Activated B cell treated with CpG ODN at 0.5 μM for 24 hours (primary cell): ENCODE results near the gene NBEAL2. TPM values are rescaled to one million over a fixed set of nuclear protein-coding genes. Genes with fewer than 3 reads are reported as not detected.
A peak's percentile ranks its signal among the peaks of the same experiment; 100 is the strongest.
"Not testable (repeated sequence)": the region's sequence is repeated elsewhere in the genome, so short reads cannot be mapped to it uniquely, and the experiment has no call there.

Experiments
- ATAC-seq: fragments of 200-7000 bp; cut with Tn5 transposase; one replicate; pipeline ENCODE4 v1.10.0; 2021; ENCODE audit warnings: low read depth, mild to moderate bottlenecking, moderate library complexity
- CTCF ChIA-PET: fragments of 350-600 bp; sonication (Branson Sonifier 250); formaldehyde crosslinking; loops from one replicate; lab custom pipeline; 2021; ENCODE audit warnings: antibody characterized with exemption; lab: Charles Lee
- POLR2A ChIA-PET: fragments of 350-600 bp; sonication (Branson Sonifier 250); formaldehyde crosslinking; loops from one replicate; lab custom pipeline; 2021; ENCODE audit warnings: antibody characterized with exemption; lab: Charles Lee
- DNase-seq: peaks from one replicate; pipeline ENCODE4 v3.0.0; 2022
- H3K27ac Mint-ChIP-seq: one replicate; pipeline ENCODE4 v1.8.0; 2020; ENCODE audit warnings: mixed read lengths
- H3K27me3 Mint-ChIP-seq: one replicate; pipeline ENCODE4 v1.8.0; 2021; ENCODE audit warnings: mixed read lengths
- H3K36me3 Mint-ChIP-seq: one replicate; pipeline ENCODE4 v1.8.0; 2021; ENCODE audit warnings: low read depth, mixed read lengths
- H3K4me1 Mint-ChIP-seq: one replicate; pipeline ENCODE4 v1.8.0; 2021; ENCODE audit warnings: mixed read lengths
- H3K4me3 Mint-ChIP-seq: one replicate; pipeline ENCODE4 v1.8.0; 2020; ENCODE audit warnings: mild to moderate bottlenecking, mixed read lengths
- H3K9me3 Mint-ChIP-seq: one replicate; pipeline ENCODE4 v1.8.0; 2020; ENCODE audit warnings: mixed read lengths
- intact Hi-C: fragments of 100-400 bp; cut with micrococcal nuclease; formaldehyde crosslinking; loops from one replicate; pipeline ENCODE4 v1.15.1; 2024
- total RNA-seq: library from RNA; stranded (reverse); gene quantifications from 2 replicates; pipeline ENCODE4 v1.2.3, GENCODE V29; 2022
- TF ChIP-seq, protein P1 (sequence below): fragments of 200-600 bp; IDR thresholded peaks from one replicate; pipeline ENCODE4 v1.8.0; 2022; ENCODE audit warnings: antibody characterized with exemption, mild to moderate bottlenecking

Gene NBEAL2
- total RNA-seq, 1 donor from 2014 or later = 98.6 TPM

- no peak overlapping the region for H3K27ac Mint-ChIP-seq
- ChIA-PET POLR2A (no interaction called here), CTCF (interaction anchor here (0.9 kb wide), 1 partner anchor 16 kb away, joined by 3 read pairs; no protein-coding TSS in a partner anchor)
- H3K4me1 Mint-ChIP-seq = peaks cover 22% of the 10 kb centered on the region
- no peaks in the 10 kb centered on the region for H3K9me3 Mint-ChIP-seq
- H3K36me3 Mint-ChIP-seq = peaks cover 51% of the 10 kb centered on the region
- no peak overlapping the region for H3K4me3 Mint-ChIP-seq
- intact Hi-C loops = no loop called here
- TF ChIP-seq, protein P1, sequence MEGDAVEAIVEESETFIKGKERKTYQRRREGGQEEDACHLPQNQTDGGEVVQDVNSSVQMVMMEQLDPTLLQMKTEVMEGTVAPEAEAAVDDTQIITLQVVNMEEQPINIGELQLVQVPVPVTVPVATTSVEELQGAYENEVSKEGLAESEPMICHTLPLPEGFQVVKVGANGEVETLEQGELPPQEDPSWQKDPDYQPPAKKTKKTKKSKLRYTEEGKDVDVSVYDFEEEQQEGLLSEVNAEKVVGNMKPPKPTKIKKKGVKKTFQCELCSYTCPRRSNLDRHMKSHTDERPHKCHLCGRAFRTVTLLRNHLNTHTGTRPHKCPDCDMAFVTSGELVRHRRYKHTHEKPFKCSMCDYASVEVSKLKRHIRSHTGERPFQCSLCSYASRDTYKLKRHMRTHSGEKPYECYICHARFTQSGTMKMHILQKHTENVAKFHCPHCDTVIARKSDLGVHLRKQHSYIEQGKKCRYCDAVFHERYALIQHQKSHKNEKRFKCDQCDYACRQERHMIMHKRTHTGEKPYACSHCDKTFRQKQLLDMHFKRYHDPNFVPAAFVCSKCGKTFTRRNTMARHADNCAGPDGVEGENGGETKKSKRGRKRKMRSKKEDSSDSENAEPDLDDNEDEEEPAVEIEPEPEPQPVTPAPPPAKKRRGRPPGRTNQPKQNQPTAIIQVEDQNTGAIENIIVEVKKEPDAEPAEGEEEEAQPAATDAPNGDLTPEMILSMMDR = no peak
- no peak for DNase-seq
- no peak for ATAC-seq
- H3K27me3 Mint-ChIP-seq = no peaks in the 10 kb centered on the region
Measured at GRCh38 chr3:47024932-47025331, 45.5 kb downstream of the NBEAL2 start.

GRCh38 chr3:47026432-47026831, 47.0 kb downstream of the NBEAL2 start:
- peaks cover 29% of the 10 kb centered on the region for H3K4me1 Mint-ChIP-seq
- intact Hi-C loops, H3K4me3 Mint-ChIP-seq, CTCF ChIA-PET, H3K27me3 Mint-ChIP-seq, H3K9me3 Mint-ChIP-seq, H3K27ac Mint-ChIP-seq, POLR2A ChIA-PET, ATAC-seq, DNase-seq: not testable (repeated sequence)
- H3K36me3 Mint-ChIP-seq = peaks cover 48% of the 10 kb centered on the region

DNA sequence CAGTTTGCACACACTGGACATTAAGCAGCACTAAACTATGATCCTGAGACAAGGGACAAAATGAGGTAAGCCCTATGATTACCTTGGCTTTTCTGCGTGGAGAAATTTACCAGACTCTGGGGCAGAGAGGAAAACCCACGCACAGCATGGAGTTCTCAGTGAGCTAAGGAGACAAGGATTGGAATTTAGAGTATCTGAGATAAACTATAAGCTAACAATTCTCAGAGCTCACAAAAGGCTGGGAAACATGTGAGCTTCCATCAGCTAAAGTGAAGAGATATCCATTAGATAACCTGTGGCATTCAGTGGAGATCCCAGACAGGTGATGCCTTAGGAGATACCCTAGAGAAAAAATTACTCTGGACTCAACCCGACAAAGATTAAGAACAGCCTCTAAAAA, 48.7 kb downstream of the NBEAL2 start:
- ChIA-PET POLR2A (no interaction called here), CTCF (interaction anchor here (0.7 to 1.0 kb wide), 3 partner anchors 9 to 296 kb away, joined by 3 read pairs; partner anchors contain the start of gene SETD2)
- H3K9me3 Mint-ChIP-seq = no peaks in the 10 kb centered on the region
- no peak overlapping the region for H3K4me3 Mint-ChIP-seq
- intact Hi-C loops = no loop called here
- TF ChIP-seq, protein P1 = no peak
- H3K27me3 Mint-ChIP-seq = no peaks in the 10 kb centered on the region
- peaks cover 33% of the 10 kb centered on the region for H3K4me1 Mint-ChIP-seq
- ATAC-seq (no peak), DNase-seq (no peak)
- no peak overlapping the region for H3K27ac Mint-ChIP-seq
- peaks cover 59% of the 10 kb centered on the region for H3K36me3 Mint-ChIP-seq

DNA sequence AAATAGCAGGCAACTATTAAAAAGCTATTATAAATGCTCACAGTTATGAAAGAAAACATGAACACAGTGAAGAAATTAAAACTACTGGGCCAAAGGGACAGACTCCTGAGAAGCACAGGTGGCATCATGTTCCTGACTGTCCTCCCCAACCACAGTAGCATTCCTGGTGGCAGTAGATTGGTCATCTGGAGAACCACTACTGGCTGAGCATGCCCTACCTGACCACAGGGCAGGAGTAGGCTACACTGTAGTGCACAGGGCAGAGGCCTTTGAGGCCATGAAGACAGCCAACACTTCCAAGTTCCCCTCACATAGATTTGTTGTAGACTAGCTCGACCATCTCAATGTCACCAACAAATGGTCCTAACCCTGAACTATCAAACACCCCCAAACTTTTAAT, 49.2 kb downstream of the NBEAL2 start:
- Mint-ChIP-seq H3K27me3 (no peaks in the 10 kb centered on the region), H3K4me1 (peaks cover 33% of the 10 kb centered on the region), H3K4me3 (no peak overlapping the region), H3K9me3 (no peaks in the 10 kb centered on the region), H3K36me3 (peaks cover 61% of the 10 kb centered on the region), H3K27ac (no peak overlapping the region)
- ChIA-PET POLR2A (interaction anchor here (0.6 kb wide), 1 partner anchor 29 kb away, joined by 7 read pairs; no protein-coding TSS in a partner anchor), CTCF (interaction anchor here (0.7 kb wide), 1 partner anchor 9 kb away, joined by 3 read pairs; no protein-coding TSS in a partner anchor)
- intact Hi-C loops = no loop called here
- TF ChIP-seq, protein P1 = no peak
- ATAC-seq (no peak), DNase-seq (no peak)

GRCh38 chr3:47031041-47031440, 51.6 kb downstream of the NBEAL2 start:
- intact Hi-C loops, DNase-seq, H3K27me3 Mint-ChIP-seq, H3K4me3 Mint-ChIP-seq, H3K9me3 Mint-ChIP-seq: not testable (repeated sequence)
- Mint-ChIP-seq H3K4me1 (peaks cover 20% of the 10 kb centered on the region), H3K27ac (peak overlapping the region; percentile 80), H3K36me3 (peaks cover 74% of the 10 kb centered on the region)
- POLR2A ChIA-PET = interaction anchor here (0.8 kb wide), 1 partner anchor 54 kb away, joined by 3 read pairs; the partner anchor contains the start of gene CCDC12
- ATAC-seq = peak; percentile 45
- CTCF ChIA-PET = interaction anchor here (1.3 kb wide), 1 partner anchor 121 kb away, joined by 3 read pairs; no protein-coding TSS in a partner anchor

DNA sequence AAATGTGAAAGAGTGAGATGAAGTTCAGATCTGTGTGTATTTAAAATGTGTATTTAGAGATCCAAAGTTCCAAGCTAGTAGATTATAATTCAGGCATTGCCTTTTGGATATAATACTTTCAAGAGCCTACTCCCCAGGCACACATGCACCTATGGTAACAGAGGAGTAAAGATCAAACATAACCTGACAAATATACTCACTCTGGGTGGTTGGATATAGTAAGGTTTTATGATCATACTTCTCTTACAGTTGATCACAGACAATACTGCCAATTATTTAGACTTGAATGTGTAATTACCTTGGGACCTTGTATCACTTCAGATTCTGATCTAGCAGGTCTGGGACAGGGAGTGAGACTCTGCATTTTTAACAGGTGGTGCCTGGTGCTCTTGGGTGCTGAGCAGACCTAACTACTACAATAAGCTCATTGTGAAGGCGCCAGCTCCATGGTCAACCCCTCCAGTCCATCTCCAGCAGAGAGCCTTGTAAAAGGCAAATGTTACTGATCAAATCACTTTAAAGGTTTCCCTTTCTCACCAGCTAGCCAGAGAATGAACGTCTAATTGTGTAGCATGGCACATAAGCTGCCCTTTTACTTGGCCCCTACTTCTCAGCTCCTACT, 55.5 kb downstream of the NBEAL2 start:
- Mint-ChIP-seq H3K27ac (no peak overlapping the region), H3K4me3 (no peak overlapping the region), H3K4me1 (peaks cover 32% of the 10 kb centered on the region), H3K9me3 (no peaks in the 10 kb centered on the region), H3K36me3 (peaks cover 72% of the 10 kb centered on the region), H3K27me3 (no peaks in the 10 kb centered on the region)
- DNase-seq = no peak
- TF ChIP-seq, protein P1 = no peak
- ChIA-PET CTCF (interaction anchor here (1.5 kb wide), 1 partner anchor 38 kb away, joined by 4 read pairs; no protein-coding TSS in a partner anchor), POLR2A (no interaction called here)
- no peak for ATAC-seq
- intact Hi-C loops = no loop called here
